SU-DHL-6 (cell line): ENCODE data around the gene COL15A1.

Experiments used
- H2AFZ ChIP-seq: fragments of 200-600 bp; sonication (generic); 2 replicates; pipeline ENCODE4 v1.6.1; 2014; ENCODE audit warnings: low read depth, mild to moderate bottlenecking, moderate library complexity, mixed read lengths, antibody characterized with exemption, low read length; ENCODE audit not compliant: severe bottlenecking
- H3F3A ChIP-seq: fragments of 200-600 bp; shearing (Covaris generic); 2 replicates; pipeline ENCODE4 v1.6.0; 2016; ENCODE audit warnings: antibody characterized with exemption, mild to moderate bottlenecking; ENCODE audit not compliant: insufficient read depth
- H3K27ac ChIP-seq: fragments of 200-600 bp; sonication (generic); 2 replicates; pipeline ENCODE4 v1.5.1; 2016; ENCODE audit warnings: low read depth, mild to moderate bottlenecking, low read length, moderate library complexity, mixed read lengths
- H3K27me3 ChIP-seq: fragments of 200-600 bp; sonication (generic), shearing (Covaris generic); 2 replicates; pipeline ENCODE4 v1.6.0; 2014; ENCODE audit warnings: mild to moderate bottlenecking, low read length
- H3K36me3 ChIP-seq: fragments of 200-600 bp; sonication (generic); 2 replicates; pipeline ENCODE4 v1.6.1; 2014; ENCODE audit warnings: mild to moderate bottlenecking, low read length, mixed read lengths
- H3K4me2 ChIP-seq: fragments of 300-600, 200-600 bp; shearing (Covaris generic), sonication (generic); 2 replicates; pipeline ENCODE4 v1.6.0; 2014; ENCODE audit warnings: low read length, low read depth, mild to moderate bottlenecking; ENCODE audit not compliant: poor library complexity, severe bottlenecking
- H3K4me3 ChIP-seq: fragments of 200-600 bp; sonication (generic); 2 replicates; pipeline ENCODE4 v1.5.1; 2014; ENCODE audit warnings: antibody characterized with exemption, low read length, mild to moderate bottlenecking, mixed read lengths; ENCODE audit not compliant: insufficient read depth, poor library complexity, severe bottlenecking
- H3K79me2 ChIP-seq: fragments of 200-600 bp; sonication (generic); 2 replicates; pipeline ENCODE4 v1.6.1; 2014; ENCODE audit warnings: mild to moderate bottlenecking, low read length, moderate library complexity; ENCODE audit not compliant: insufficient read depth
- H3K9ac ChIP-seq: fragments of 200-600 bp; sonication (generic); 2 replicates; pipeline ENCODE4 v1.7.0; 2014; ENCODE audit warnings: mild to moderate bottlenecking, low read length
- H3K9me2 ChIP-seq: fragments of 200-600 bp; sonication (generic); replicated peaks from 2 replicates; pipeline ENCODE4 v1.6.1; 2014; ENCODE audit warnings: low read length; ENCODE audit not compliant: insufficient read depth
- H3K9me3 ChIP-seq: fragments of 200-600 bp; sonication (generic); 2 replicates; pipeline ENCODE4 v1.6.1; 2014; ENCODE audit warnings: low read length, mixed read lengths; ENCODE audit not compliant: insufficient read depth
- H4K20me1 ChIP-seq: fragments of 200-600 bp; sonication (generic); 2 replicates; pipeline ENCODE4 v1.6.1; 2014; ENCODE audit warnings: low read depth, mild to moderate bottlenecking, antibody characterized with exemption, low read length, moderate library complexity, mixed read lengths
- EZH2phosphoT487 ChIP-seq: fragments of 200-600 bp; sonication (generic), shearing (Covaris generic); conservative IDR thresholded peaks from 2 replicates; pipeline ENCODE4 v1.6.1; 2018; ENCODE audit warnings: mild to moderate bottlenecking, antibody characterized with exemption, low read length, moderate library complexity, mixed read lengths
- TF ChIP-seq, protein P1 (sequence below): fragments of 200-600 bp; sonication (generic); IDR thresholded peaks from one replicate; pipeline ENCODE4 v1.5.1; 2017; ENCODE audit warnings: antibody characterized with exemption, mild to moderate bottlenecking, low read length, moderate library complexity; ENCODE audit not compliant: insufficient read depth, poor library complexity, severe bottlenecking

COL15A1 gene

GRCh38 chr9:98960409-98960808 lies 16.7 kb downstream of the COL15A1 start:
- TF ChIP-seq, protein P1, sequence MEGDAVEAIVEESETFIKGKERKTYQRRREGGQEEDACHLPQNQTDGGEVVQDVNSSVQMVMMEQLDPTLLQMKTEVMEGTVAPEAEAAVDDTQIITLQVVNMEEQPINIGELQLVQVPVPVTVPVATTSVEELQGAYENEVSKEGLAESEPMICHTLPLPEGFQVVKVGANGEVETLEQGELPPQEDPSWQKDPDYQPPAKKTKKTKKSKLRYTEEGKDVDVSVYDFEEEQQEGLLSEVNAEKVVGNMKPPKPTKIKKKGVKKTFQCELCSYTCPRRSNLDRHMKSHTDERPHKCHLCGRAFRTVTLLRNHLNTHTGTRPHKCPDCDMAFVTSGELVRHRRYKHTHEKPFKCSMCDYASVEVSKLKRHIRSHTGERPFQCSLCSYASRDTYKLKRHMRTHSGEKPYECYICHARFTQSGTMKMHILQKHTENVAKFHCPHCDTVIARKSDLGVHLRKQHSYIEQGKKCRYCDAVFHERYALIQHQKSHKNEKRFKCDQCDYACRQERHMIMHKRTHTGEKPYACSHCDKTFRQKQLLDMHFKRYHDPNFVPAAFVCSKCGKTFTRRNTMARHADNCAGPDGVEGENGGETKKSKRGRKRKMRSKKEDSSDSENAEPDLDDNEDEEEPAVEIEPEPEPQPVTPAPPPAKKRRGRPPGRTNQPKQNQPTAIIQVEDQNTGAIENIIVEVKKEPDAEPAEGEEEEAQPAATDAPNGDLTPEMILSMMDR, result no peak
- no peak for TF ChIP-seq EZH2phosphoT487
- no peaks in the 10 kb centered on the region for H3F3A ChIP-seq
- no peak overlapping the region for H3K27ac ChIP-seq
- no peaks in the 10 kb centered on the region for H3K36me3 ChIP-seq
- no peaks in the 10 kb centered on the region for H4K20me1 ChIP-seq
- no peak overlapping the region for H2AFZ ChIP-seq
- H3K27me3 ChIP-seq, result no peaks in the 10 kb centered on the region
- no peak overlapping the region for H3K4me2 ChIP-seq
- H3K9me2 ChIP-seq, result no peaks in the 10 kb centered on the region
- H3K9ac ChIP-seq, result no peak overlapping the region
- no peaks in the 10 kb centered on the region for H3K9me3 ChIP-seq
- no peaks in the 10 kb centered on the region for H3K79me2 ChIP-seq
- H3K4me3 ChIP-seq, result no peak overlapping the region

GRCh38 chr9:98961513-98962180 lies 17.9 kb downstream of the COL15A1 start:
- Histone ChIP-seq H3K79me2 (no peaks in the 10 kb centered on the region), H3K9ac (no peak overlapping the region)

GRCh38 chr9:98962181-98962560 lies 18.5 kb downstream of the COL15A1 start:
- no peak overlapping the region for H3K4me2 ChIP-seq
- H3K27ac ChIP-seq, result no peak overlapping the region

More at GRCh38 chr9:98961513-98962180, 17.9 kb downstream of the COL15A1 start:
- Histone ChIP-seq H3F3A (no peaks in the 10 kb centered on the region), H3K36me3 (no peaks in the 10 kb centered on the region), H3K4me2 (no peak overlapping the region), H2AFZ (no peak overlapping the region), H3K9me3 (no peaks in the 10 kb centered on the region), H3K4me3 (no peak overlapping the region), H3K27me3 (no peaks in the 10 kb centered on the region), H3K27ac (no peak overlapping the region), H4K20me1 (no peaks in the 10 kb centered on the region), H3K9me2 (no peaks in the 10 kb centered on the region)
- TF ChIP-seq EZH2phosphoT487, result no peak
- TF ChIP-seq, protein P1, result no peak

More at GRCh38 chr9:98962181-98962560, 18.5 kb downstream of the COL15A1 start:
- H3F3A ChIP-seq, result no peaks in the 10 kb centered on the region
- no peaks in the 10 kb centered on the region for H3K36me3 ChIP-seq
- H4K20me1 ChIP-seq, result no peaks in the 10 kb centered on the region
- no peaks in the 10 kb centered on the region for H3K27me3 ChIP-seq
- H3K9me2 ChIP-seq, result no peaks in the 10 kb centered on the region
- no peaks in the 10 kb centered on the region for H3K79me2 ChIP-seq
- H3K4me3 ChIP-seq, result no peak overlapping the region
- H3K9me3 ChIP-seq, result no peaks in the 10 kb centered on the region
- no peak overlapping the region for H2AFZ ChIP-seq
- TF ChIP-seq, protein P1, result no peak
- no peak for TF ChIP-seq EZH2phosphoT487
- H3K9ac ChIP-seq, result no peak overlapping the region
